ENCODE results near the gene PHYHD1. TPM values are rescaled to one million over a fixed set of nuclear protein-coding genes. Genes with fewer than 3 reads are reported as not detected.

Gene PHYHD1
- polyA plus RNA-seq, 1 of the 3 experiments (the other 2 are of a cell fraction): not detected

GRCh38 chr9:128903871-128904620 is 16.7 kb upstream of the PHYHD1 start (continued):
- TF ChIP-seq REST (IDR thresholded peaks at IDR 0.05; ENCODE audit: low read depth, low read length): no peak
- TF ChIP-seq IRF3 (IDR thresholded peaks at IDR 0.05; ENCODE audit: low read depth, low read length): no peak
- TF ChIP-seq YY1 (IDR thresholded peaks at IDR 0.05; ENCODE audit: low read depth): no peak
- no peak for TF ChIP-seq FOXM1 (IDR thresholded peaks at IDR 0.05; ENCODE audit: low read depth)
- TF ChIP-seq TAF1 (IDR thresholded peaks at IDR 0.05; ENCODE audit: borderline replicate concordance, low read depth, low read length): no peak
- TF ChIP-seq RFX5 (IDR thresholded peaks at IDR 0.05; ENCODE audit: low read length): no peak

GRCh38 chr9:128905964-128906363 is 14.8 kb upstream of the PHYHD1 start:
- no peak overlapping the region for H3K4me3 ChIP-seq (ENCODE audit: low read depth in 2 of 2, low read length in 1 of 2)
- TF ChIP-seq FOSL2 (IDR thresholded peaks at IDR 0.05; ENCODE audit: borderline replicate concordance, low read depth): no peak
- no peak for TF ChIP-seq FOXM1 (IDR thresholded peaks at IDR 0.05; ENCODE audit: low read depth)
- no peak for TF ChIP-seq REST (IDR thresholded peaks at IDR 0.05; ENCODE audit: low read depth, low read length)
- no peak for TF ChIP-seq GABPA (IDR thresholded peaks at IDR 0.05; ENCODE audit: low read depth)
- no peak for TF ChIP-seq MXI1 (IDR thresholded peaks at IDR 0.05; ENCODE audit: low read depth, low read length)
- no peak for TF ChIP-seq GATA2 (CRISPR knock-in tag; IDR thresholded peaks at IDR 0.05)
- no peak for TF ChIP-seq ZBTB33 (IDR thresholded peaks at IDR 0.05; ENCODE audit: borderline replicate concordance, low read depth)
- TF ChIP-seq RCOR1 (IDR thresholded peaks at IDR 0.05; ENCODE audit: low read length): no peak
- no peak for TF ChIP-seq TEAD4 (IDR thresholded peaks at IDR 0.05; ENCODE audit: borderline replicate concordance, insufficient read depth)
- TF ChIP-seq USF2 (IDR thresholded peaks at IDR 0.05; ENCODE audit: borderline replicate concordance, low read depth, low read length): no peak
- no peak for TF ChIP-seq JUND (IDR thresholded peaks at IDR 0.05)
- no peak for TF ChIP-seq ELF1 (IDR thresholded peaks at IDR 0.05)
- TF ChIP-seq RXRA (IDR thresholded peaks at IDR 0.05; ENCODE audit: borderline replicate concordance, low read depth): no peak
- no peak for TF ChIP-seq MAX (IDR thresholded peaks at IDR 0.05; ENCODE audit: low read depth)
- no peak for TF ChIP-seq YY1 (IDR thresholded peaks at IDR 0.05; ENCODE audit: low read depth)
- peaks cover 13 to 29% of the 10 kb centered on the region in 2 experiments for H3K36me3 ChIP-seq (replicated peaks in 1 of 2; ENCODE audit: control insufficient read depth in 1 of 2, insufficient read depth in 2 of 2, low read length in 1 of 2)
- H3K27me3 ChIP-seq (ENCODE audit: insufficient read depth): no peaks in the 10 kb centered on the region
- POLR2A ChIA-PET: no interaction called here
- no peaks in the 10 kb centered on the region for H3K9me3 ChIP-seq
- H2AFZ ChIP-seq (ENCODE audit: low read depth): no peak overlapping the region
- H3K4me2 ChIP-seq: no peak overlapping the region
- DNase-seq: no peak
- no peak overlapping the region for H3K9ac ChIP-seq
- CTCF ChIA-PET: interaction anchor here (0.6 kb wide), 1 partner anchor 30 kb away, joined by 3 read pairs; no protein-coding TSS in a partner anchor
- H3K9me2 ChIP-seq: no peaks in the 10 kb centered on the region
- H3K79me2 ChIP-seq (ENCODE audit: insufficient read depth): peaks cover 51% of the 10 kb centered on the region; the same call in 1 of the 2 replicates
- H3K27ac ChIP-seq (ENCODE audit: low read depth in 2 of 2, low read length in 1 of 2): no peak overlapping the region
- peaks cover 8 to 9% of the 10 kb centered on the region in 2 experiments; a peak in 3 of 4 replicates for H3K4me1 ChIP-seq (ENCODE audit: control insufficient read depth in 1 of 2, insufficient read depth in 2 of 2, low read depth in 1 of 2, low read length in 1 of 2)
- no peaks in the 10 kb centered on the region for H4K20me1 ChIP-seq (ENCODE audit: insufficient read depth)
- H3F3A ChIP-seq (replicated peaks; ENCODE audit: insufficient read depth): peaks cover 12% of the 10 kb centered on the region
- 97% methylated on average over 7 of the region's 7 CpGs for WGBS (ENCODE audit: low lambda C conversion rate)

Measured in SK-N-SH (cell line).